Neuronal stem cell (in vitro differentiated cells): ENCODE data around the gene SELENOF.

ENCODE experiments used
- DNase-seq: peaks from one replicate; pipeline ENCODE4 v3.0.0-alpha.2; 2013; ENCODE audit warnings: low spot score
- H2AFZ ChIP-seq: one replicate; pipeline ENCODE4 v1.6.1; 2013; ENCODE audit warnings: mild to moderate bottlenecking, low read length, inconsistent platforms
- H2AK5ac ChIP-seq: 2 replicates; pipeline ENCODE4 v1.6.1; 2013; ENCODE audit warnings: low read depth, mild to moderate bottlenecking, inconsistent platforms, low read length, moderate library complexity, mixed read lengths
- H2BK120ac ChIP-seq: 2 replicates; pipeline ENCODE4 v1.6.1; 2013; ENCODE audit warnings: low read depth, mild to moderate bottlenecking, inconsistent platforms, low read length, moderate library complexity, mixed read lengths
- H2BK12ac ChIP-seq: one replicate; pipeline ENCODE4 v1.6.1; 2013; ENCODE audit warnings: low read length, inconsistent platforms
- H2BK15ac ChIP-seq: 2 replicates; pipeline ENCODE4 v1.6.1; 2013; ENCODE audit warnings: mild to moderate bottlenecking, low read length, inconsistent platforms, mixed read lengths
- H2BK5ac ChIP-seq: one replicate; pipeline ENCODE4 v1.6.1; 2013; ENCODE audit warnings: inconsistent platforms, mild to moderate bottlenecking, low read length, moderate library complexity
- H3K14ac ChIP-seq: one replicate; pipeline ENCODE4 v1.6.1; 2013; ENCODE audit warnings: low read length, inconsistent platforms
- H3K18ac ChIP-seq: 2 replicates; pipeline ENCODE4 v1.6.1; 2013; ENCODE audit warnings: low read length, inconsistent platforms
- H3K23ac ChIP-seq: 2 replicates; pipeline ENCODE4 v1.6.1; 2013; ENCODE audit warnings: low read depth, mild to moderate bottlenecking, mixed read lengths, low read length, inconsistent platforms; ENCODE audit not compliant: poor library complexity
- H3K27ac ChIP-seq: replicated peaks from 3 replicates; pipeline ENCODE4 v1.5.1; 2013; ENCODE audit warnings: low read length, inconsistent platforms
- H3K27me3 ChIP-seq, 3 experiments: 2 replicates each; pipeline ENCODE4 v1.6.1; 2013; ENCODE audit warnings: low read length in 3 of 3, mild to moderate bottlenecking in 2 of 3, inconsistent platforms in 1 of 3, low read depth in 1 of 3, mixed read lengths in 1 of 3, moderate library complexity in 1 of 3; ENCODE audit not compliant: control insufficient read depth in 3 of 3, insufficient read depth in 3 of 3
- H3K36me3 ChIP-seq, 2 donors: replicated peaks in 1 of 2; 2 replicates each; pipeline ENCODE4 v1.6.1; 2013; ENCODE audit warnings: low read length in 2 of 2; ENCODE audit not compliant: control insufficient read depth in 2 of 2, insufficient read depth in 2 of 2
- H3K4ac ChIP-seq: 2 replicates; pipeline ENCODE4 v1.6.1; 2013; ENCODE audit warnings: inconsistent platforms, mild to moderate bottlenecking, low read length, moderate library complexity
- H3K4me1 ChIP-seq, 2 donors: 1 replicate in 1 of 2; 2 replicates in 1 of 2; pipeline ENCODE4 v1.6.1; 2013; ENCODE audit warnings: low read length in 2 of 2, low read depth in 1 of 2; ENCODE audit not compliant: control insufficient read depth in 2 of 2, insufficient read depth in 1 of 2
- H3K4me2 ChIP-seq: one replicate; pipeline ENCODE4 v1.6.1; 2013; ENCODE audit warnings: mild to moderate bottlenecking, low read length, inconsistent platforms; ENCODE audit not compliant: insufficient read depth, poor library complexity, severe bottlenecking
- H3K4me3 ChIP-seq, 2 donors: 2 replicates each; pipeline ENCODE4 v1.5.1; 2013; ENCODE audit warnings: low read length in 2 of 2, mild to moderate bottlenecking in 2 of 2, inconsistent platforms in 1 of 2, moderate library complexity in 1 of 2
- H3K79me1 ChIP-seq: one replicate; pipeline ENCODE4 v1.6.1; 2013; ENCODE audit warnings: low read depth, mild to moderate bottlenecking, inconsistent platforms, low read length, moderate library complexity
- H3K9ac ChIP-seq: one replicate; pipeline ENCODE4 v1.6.1; 2013; ENCODE audit warnings: mild to moderate bottlenecking, low read depth, low read length, inconsistent platforms; ENCODE audit not compliant: poor library complexity
- H3K9me3 ChIP-seq, 2 donors: replicated peaks in 1 of 2; 2 replicates each; pipeline versions ENCODE3 to v1.6.1; 2013; ENCODE audit warnings: low read length in 2 of 2, mild to moderate bottlenecking in 2 of 2, inconsistent platforms in 1 of 2, low read depth in 1 of 2, mixed read lengths in 1 of 2, moderate library complexity in 1 of 2; ENCODE audit not compliant: control insufficient read depth in 2 of 2, insufficient read depth in 1 of 2
- H4K8ac ChIP-seq: one replicate; pipeline ENCODE4 v1.6.1; 2013; ENCODE audit warnings: low read depth, mild to moderate bottlenecking, inconsistent platforms, low read length, moderate library complexity
- H4K91ac ChIP-seq: one replicate; pipeline ENCODE4 v1.6.1; 2013; ENCODE audit warnings: low read length, low read depth, mild to moderate bottlenecking, inconsistent platforms; ENCODE audit not compliant: poor library complexity
- WGBS, 2 donors: extraction: QIAGEN DNeasy Blood & Tissue Kit; methylation state at CpG; one replicate each; pipeline ENCODE4 v1.1.7; 2013; ENCODE audit warnings: missing lambda C conversion rate in 2 of 2, mixed read lengths in 1 of 2; ENCODE audit not compliant: insufficient read length in 2 of 2, insufficient replicate concordance in 1 of 2; ENCODE audit errors: extremely low coverage in 2 of 2; 5-methylcytosine and 5-hydroxymethylcytosine counted together

Gene SELENOF

DNA sequence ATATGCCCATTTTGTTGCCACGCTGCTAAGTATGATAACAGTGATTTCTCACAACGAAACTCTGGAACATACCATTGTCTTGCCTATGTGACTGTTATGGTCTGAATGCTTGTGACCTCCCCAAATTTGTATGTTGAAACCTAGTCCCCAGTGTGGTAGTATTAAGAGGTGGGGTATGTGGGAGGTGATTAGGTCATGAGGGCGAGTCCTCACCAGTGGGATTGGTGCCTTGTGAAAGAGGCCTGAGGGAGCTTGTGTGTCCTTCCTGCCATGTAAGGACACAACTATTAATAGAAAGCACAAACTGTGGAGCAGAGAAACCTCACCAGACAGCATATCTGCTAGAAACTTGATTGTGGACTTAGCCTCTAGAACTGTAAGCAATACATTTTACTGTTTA lies 84.6 kb downstream of the SELENOF start:
- Histone ChIP-seq H2BK12ac (no peak overlapping the region), H4K8ac (no peak overlapping the region), H2AFZ (no peak overlapping the region), H3K4me1 (no peaks in the 10 kb centered on the region), H3K18ac (no peak overlapping the region), H3K9me3 (no peaks in the 10 kb centered on the region), H3K27me3 (peaks cover 0 to 4% (median 0%) of the 10 kb centered on the region in 3 experiments), H2BK15ac (no peak overlapping the region), H4K91ac (no peak overlapping the region), H3K27ac (no peak overlapping the region), H3K4me2 (no peak overlapping the region), H2BK120ac (no peak overlapping the region), H3K79me1 (no peaks in the 10 kb centered on the region), H2AK5ac (no peak overlapping the region), H3K4me3 (no peak overlapping the region), H3K4ac (no peak overlapping the region), H3K36me3 (no peaks in the 10 kb centered on the region), H3K9ac (no peak overlapping the region), H2BK5ac (no peak overlapping the region), H3K14ac (no peak overlapping the region), H3K23ac (no peak overlapping the region)
- WGBS, 2 donors, result no CpG with 5 or more reads among the region's 3 CpGs
- DNase-seq, result no peak

DNA sequence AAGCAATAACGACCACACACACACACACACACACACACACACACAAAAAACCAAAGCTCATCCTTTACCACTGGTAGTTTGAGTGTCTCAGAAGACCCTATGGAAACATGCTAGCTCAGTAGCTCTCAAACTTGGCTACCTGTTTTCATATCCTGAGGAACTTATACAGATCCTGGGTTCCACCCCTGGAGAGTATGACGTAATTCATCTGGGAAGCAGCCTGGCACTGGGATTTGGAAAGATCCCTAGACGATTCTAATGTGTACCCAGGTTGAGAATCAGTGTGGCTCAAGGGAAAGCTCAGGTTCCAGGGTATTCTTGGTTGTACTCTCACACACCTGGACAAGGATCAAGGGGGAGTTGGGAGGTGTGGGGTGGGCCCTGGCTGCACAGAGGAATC lies 85.9 kb downstream of the SELENOF start:
- Histone ChIP-seq H3K4me3 (no peak overlapping the region), H3K27me3 (peaks cover 0 to 4% (median 0%) of the 10 kb centered on the region in 3 experiments), H3K79me1 (no peaks in the 10 kb centered on the region), H3K18ac (no peak overlapping the region), H2BK15ac (no peak overlapping the region), H3K14ac (no peak overlapping the region), H3K4me1 (no peaks in the 10 kb centered on the region), H2BK12ac (no peak overlapping the region), H2AFZ (no peak overlapping the region), H4K8ac (no peak overlapping the region), H3K4me2 (no peak overlapping the region), H3K4ac (no peak overlapping the region), H4K91ac (no peak overlapping the region), H2BK5ac (no peak overlapping the region), H3K23ac (no peak overlapping the region), H3K36me3 (no peaks in the 10 kb centered on the region), H3K27ac (no peak overlapping the region), H3K9ac (no peak overlapping the region), H3K9me3 (no peaks in the 10 kb centered on the region), H2AK5ac (no peak overlapping the region), H2BK120ac (no peak overlapping the region)
- no peak for DNase-seq
- WGBS, 2 donors, result no CpG with 5 or more reads among the region's 3 CpGs

DNA sequence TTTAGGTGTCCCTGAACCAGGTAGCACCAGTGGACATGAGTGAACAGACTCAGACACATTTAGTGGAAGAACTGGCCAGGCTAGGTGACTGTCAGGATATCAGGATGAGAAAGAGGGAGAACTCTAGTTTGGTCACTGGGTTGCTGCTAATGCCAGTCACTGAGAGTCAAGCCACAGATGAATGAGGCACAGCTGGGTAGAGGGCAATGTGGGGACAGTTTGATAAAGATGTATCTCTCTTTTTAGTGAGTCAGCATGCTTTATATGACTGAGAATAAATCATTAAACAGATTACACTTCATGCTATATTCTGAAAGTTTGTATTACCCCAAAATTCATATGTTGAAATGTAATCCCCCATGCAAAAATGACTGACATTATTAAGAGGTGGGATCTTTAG lies 87.1 kb downstream of the SELENOF start:
- H2AFZ ChIP-seq, result no peak overlapping the region
- no peak overlapping the region for H3K27ac ChIP-seq
- H2BK12ac ChIP-seq, result no peak overlapping the region
- H3K27me3 ChIP-seq, result no peaks in the 10 kb centered on the region
- no peak overlapping the region for H2BK120ac ChIP-seq
- no peak for DNase-seq
- no peak overlapping the region for H4K8ac ChIP-seq
- H3K18ac ChIP-seq, result no peak overlapping the region
- no peak overlapping the region for H3K23ac ChIP-seq
- no peak overlapping the region for H3K4ac ChIP-seq
- no peaks in the 10 kb centered on the region for H3K4me1 ChIP-seq
- H4K91ac ChIP-seq, result no peak overlapping the region
- no peak overlapping the region for H3K4me2 ChIP-seq
- no peak overlapping the region for H3K14ac ChIP-seq
- H2BK5ac ChIP-seq, result no peak overlapping the region
- H3K9me3 ChIP-seq, result no peaks in the 10 kb centered on the region
- H3K79me1 ChIP-seq, result no peaks in the 10 kb centered on the region
- no peaks in the 10 kb centered on the region for H3K36me3 ChIP-seq
- no peak overlapping the region for H2BK15ac ChIP-seq
- no peak overlapping the region for H3K9ac ChIP-seq
- no peak overlapping the region for H3K4me3 ChIP-seq
- no peak overlapping the region for H2AK5ac ChIP-seq

GRCh38 chr1:86825319-86825718 lies 88.6 kb downstream of the SELENOF start:
- no peak overlapping the region for H3K4ac ChIP-seq
- no peaks in the 10 kb centered on the region for H3K9me3 ChIP-seq
- no peaks in the 10 kb centered on the region for H3K27me3 ChIP-seq
- H2BK5ac ChIP-seq, result no peak overlapping the region
- H3K36me3 ChIP-seq, result no peaks in the 10 kb centered on the region
- no peak overlapping the region for H2BK15ac ChIP-seq
- H3K4me1 ChIP-seq, result no peaks in the 10 kb centered on the region
- H3K18ac ChIP-seq, result no peak overlapping the region
- H3K9ac ChIP-seq, result no peak overlapping the region
- no peaks in the 10 kb centered on the region for H3K79me1 ChIP-seq
- H2AK5ac ChIP-seq, result no peak overlapping the region
- H3K4me2 ChIP-seq, result no peak overlapping the region
- no peak overlapping the region for H2AFZ ChIP-seq
- no peak overlapping the region for H4K91ac ChIP-seq
- H2BK120ac ChIP-seq, result no peak overlapping the region
- H3K4me3 ChIP-seq, result no peak overlapping the region
- H4K8ac ChIP-seq, result no peak overlapping the region
- DNase-seq, result no peak
- WGBS, 2 donors, result no CpG with 5 or more reads among the region's 2 CpGs
- no peak overlapping the region for H3K27ac ChIP-seq
- no peak overlapping the region for H2BK12ac ChIP-seq
- H3K14ac ChIP-seq, result no peak overlapping the region
- H3K23ac ChIP-seq, result no peak overlapping the region
